Right lobe of liver (tissue), 4 donors: Measurements from ENCODE around the gene GPR31.

Experiments used
- CTCF ChIP-seq, 4 donors: fragments of 200-600 bp in 3 of 4; fragments of 450-650 bp in 1 of 4; IDR thresholded peaks; one replicate each; pipeline versions ENCODE4 v1.5.1 to v1.8.0; 2016 to 2022; ENCODE audit warnings: antibody characterized with exemption in 4 of 4, mild to moderate bottlenecking in 2 of 4
- POLR2A ChIP-seq: fragments of 450-650 bp; IDR thresholded peaks from one replicate; pipeline ENCODE4 v1.6.1; 2017; ENCODE audit warnings: antibody characterized with exemption, mild to moderate bottlenecking
- donor health status: DM: no; HTN: no; CAD: no.
- donor health status: DM: no; HTN: no; CAD: no.
- donor health status: DM: no; HTN: yes; CAD: no.

DNA sequence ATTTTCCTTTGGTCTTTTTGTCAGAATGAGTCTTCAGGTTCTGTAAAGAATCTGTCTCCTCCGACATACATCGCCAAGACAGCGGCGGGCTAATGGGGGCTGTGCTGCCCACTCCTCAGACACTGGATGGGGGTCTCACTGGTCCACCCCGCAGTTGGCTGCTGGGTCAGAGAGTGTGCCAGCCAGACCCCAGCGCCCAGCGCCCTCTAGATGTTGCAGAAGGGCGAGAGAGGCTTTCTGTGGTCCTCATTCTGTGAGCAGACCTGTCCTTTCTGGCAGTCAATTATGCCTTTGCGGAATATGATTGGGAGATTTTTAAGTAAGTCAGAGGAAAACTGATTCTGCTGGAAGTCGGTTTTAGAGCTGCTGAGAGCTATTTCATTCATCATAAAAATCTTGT is 42.7 kb downstream of the GPR31 start:
- no peak for TF ChIP-seq CTCF (IDR thresholded peaks at IDR 0.05)
- TF ChIP-seq POLR2A: no peak
